CD4-positive, alpha-beta T cell treated with Interleukin-2 at 100 ng/mL for 4 hours (primary cell): ENCODE measurements around the gene TEF.
A peak's percentile ranks its signal among the peaks of the same experiment; 100 is the strongest.

Source experiments
- DNase-seq: peaks from one replicate; pipeline ENCODE4 v3.0.0-alpha.2; 2020; ENCODE audit warnings: low spot score

Gene TEF, protein sequence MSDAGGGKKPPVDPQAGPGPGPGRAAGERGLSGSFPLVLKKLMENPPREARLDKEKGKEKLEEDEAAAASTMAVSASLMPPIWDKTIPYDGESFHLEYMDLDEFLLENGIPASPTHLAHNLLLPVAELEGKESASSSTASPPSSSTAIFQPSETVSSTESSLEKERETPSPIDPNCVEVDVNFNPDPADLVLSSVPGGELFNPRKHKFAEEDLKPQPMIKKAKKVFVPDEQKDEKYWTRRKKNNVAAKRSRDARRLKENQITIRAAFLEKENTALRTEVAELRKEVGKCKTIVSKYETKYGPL

GRCh38 chr22:41381329-41382097 lies at the start of gene TEF:
TSS of gene TEF (plus strand) at chr22:41381942. CDS start at chr22:41382045, 103 bp downstream.
- peak; percentile 99 for DNase-seq

- no peak for DNase-seq
Observed at GRCh38 chr22:41332217-41332939, 49.4 kb upstream of the TEF start.

GRCh38 chr22:41333806-41334205 lies 47.9 kb upstream of the TEF start:
- DNase-seq: no peak

DNA sequence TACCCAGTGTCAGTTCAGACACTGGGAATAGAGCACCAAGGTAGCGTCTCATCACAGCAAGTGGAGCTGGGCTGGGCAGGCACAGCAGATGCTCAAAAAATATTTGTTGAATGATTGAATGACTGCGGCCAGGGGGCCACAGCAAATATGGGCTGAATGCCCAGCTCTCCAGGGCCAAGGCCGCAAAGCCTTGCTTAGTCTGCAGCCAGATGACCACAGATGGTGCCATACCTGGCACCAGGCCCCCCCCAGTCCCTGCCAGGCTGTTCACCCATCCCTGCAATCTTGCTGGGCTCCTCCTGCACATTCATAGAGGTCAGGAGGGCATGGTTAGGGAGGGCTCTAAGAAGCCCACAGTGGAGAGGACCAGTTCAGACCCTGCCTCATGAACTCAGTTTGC lies 47.5 kb upstream of the TEF start:
- no peak for DNase-seq

DNA sequence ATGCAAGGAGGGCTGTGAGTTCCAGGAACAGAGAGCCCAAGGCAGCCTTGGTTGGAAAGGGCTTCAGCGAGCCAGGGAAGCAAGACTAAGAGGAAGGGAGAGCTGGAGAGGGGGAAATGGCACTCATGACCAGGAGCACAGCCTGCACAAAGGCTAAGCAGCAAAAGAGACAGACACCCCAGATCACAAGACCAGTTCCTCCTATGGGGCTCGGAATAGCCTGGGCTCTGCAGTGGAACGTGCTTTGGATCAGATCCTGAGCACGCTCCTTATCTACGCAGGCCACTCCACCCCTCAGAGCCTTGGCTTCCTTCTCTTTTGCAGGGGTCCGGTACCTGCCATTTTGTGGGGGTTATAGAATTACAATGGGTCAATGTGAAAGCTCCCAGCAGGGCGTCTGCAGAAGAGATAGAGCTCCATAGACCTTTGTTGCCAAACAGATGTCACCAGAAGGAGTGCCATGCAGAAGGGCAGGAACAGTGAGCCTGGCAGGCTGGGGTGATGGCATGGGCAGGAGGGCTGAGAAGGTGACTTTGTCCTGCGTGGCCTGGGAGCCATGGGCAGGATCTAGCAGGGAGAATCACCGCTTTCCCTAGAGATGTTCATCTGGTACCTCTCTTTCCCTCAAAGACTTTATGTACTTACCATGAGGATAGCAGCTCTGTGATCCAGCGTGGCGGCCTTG lies 46.6 kb upstream of the TEF start:
- DNase-seq: no peak

DNA sequence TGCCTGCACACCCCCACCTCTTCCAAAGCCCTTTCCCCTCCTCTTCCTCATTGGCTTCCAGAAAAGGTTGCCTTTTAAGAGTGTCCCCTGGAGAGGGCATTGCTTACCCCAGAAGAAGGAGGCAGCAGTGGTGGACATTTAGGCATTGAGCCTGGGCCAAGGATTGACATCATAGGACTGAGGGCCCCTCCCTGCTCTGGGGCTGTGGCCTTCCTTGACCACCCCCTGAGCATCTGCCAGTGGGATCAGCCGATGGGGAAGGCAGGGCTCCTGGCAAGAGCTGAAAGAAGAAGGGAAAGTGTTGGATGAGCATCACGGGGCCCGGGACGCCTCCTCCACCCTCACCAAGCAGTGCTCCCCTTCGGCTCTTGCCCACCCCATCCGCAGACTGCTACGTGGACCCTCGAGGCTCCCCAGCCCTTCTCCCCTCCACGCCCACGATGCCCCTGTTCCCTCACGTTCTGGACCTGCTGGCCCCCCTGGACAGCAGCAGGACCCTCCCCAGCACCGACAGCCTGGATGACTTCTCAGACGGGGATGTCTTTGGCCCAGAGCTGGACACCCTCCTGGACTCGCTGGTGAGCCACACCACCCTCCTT lies 43.0 kb upstream of the TEF start:
- no peak for DNase-seq

GRCh38 chr22:41339823-41340222 lies 41.9 kb upstream of the TEF start:
- no peak for DNase-seq

DNA sequence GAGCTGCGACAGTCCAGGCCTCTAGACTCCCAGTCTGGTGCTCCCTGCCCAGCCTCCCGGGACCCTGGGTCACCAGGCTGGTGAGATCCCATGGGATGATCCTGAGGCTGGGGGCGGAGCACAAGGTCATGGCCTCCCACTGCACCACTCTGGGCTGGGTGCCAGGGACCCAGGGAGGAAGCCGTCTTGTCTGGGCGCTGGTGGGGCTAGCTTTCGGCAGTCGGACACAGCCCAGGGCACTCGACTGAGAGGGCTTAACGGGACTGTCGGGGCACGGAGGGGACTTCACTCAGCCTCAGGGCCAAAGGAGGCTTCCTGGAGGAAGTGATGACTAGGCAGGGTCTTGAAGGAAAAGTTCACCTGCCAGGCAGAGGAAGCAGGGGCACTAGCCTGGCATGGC lies 41.4 kb upstream of the TEF start:
- no peak for DNase-seq

- DNase-seq: no peak
Observed at GRCh38 chr22:41341012-41341411, 40.7 kb upstream of the TEF start.

GRCh38 chr22:41341990-41342389 lies 39.8 kb upstream of the TEF start:
- peak; percentile 3 for DNase-seq

DNA sequence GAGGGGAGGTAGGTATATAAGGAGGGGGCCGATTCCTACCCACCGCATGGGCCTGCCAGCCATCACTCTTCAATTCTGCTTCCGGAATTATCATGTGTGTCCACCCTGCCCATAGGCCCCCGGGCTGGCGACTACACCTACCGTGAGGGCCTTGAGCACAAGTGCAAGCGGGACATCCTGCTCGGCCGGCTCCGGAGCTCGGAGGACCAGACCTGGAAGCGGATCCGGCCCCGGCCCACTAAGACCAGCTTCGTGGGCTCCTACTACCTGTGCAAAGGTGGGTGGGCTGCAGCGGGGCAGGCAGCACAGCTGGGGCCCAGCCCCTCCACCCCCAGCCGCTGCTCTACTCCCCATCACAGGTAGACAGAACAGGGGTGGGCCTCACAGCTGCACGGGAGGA lies 38.4 kb upstream of the TEF start:
- no peak for DNase-seq

DNA sequence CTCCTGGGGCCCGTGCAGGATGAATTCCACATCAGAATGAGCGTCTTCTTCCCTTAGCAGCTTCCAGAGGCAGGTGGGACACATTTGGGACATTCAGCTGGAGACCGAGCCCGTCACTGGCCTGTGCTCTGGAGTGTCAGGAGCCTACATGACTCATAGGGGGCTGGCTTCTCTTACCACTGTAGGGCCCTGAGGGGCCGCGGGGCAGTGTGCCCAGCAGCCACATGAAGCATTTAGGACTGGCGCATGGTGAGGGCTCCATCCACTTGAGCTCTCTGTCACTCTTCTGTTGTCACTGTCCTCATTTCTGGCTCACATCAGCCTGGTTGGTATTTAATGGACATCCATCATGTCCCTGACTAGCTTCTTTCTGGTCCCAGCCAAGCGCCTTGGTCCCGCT lies 38.0 kb upstream of the TEF start:
- no peak for DNase-seq

DNA sequence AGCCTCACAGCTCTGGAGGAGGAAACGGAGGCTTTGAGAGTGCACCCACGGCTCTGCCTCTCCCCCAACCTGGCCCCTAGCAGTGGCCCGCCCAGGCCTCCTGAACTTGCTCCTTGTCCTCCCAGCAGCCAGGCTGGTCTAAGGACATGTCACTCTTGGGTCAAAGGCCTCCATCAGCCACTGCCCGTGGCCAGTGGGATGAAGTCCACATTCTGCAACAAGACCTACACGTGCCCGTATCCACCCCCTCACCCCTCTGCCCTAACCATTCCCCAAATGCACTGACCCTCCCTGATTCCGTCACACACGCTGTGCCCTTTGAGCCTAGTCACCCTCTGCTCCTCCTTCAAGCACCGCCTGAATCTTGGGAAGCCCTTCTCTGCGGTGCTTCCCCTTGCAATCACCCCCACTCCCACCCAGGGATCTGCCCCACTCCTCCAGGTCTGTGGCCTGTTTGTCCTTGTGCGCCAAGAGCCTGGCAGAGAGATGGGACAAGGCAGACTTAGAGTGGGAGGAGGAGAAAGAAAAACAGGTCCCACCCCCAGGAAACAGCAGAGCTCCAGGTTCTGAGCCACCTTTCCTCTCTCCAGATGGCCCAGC lies 37.5 kb upstream of the TEF start:
- DNase-seq: no peak

GRCh38 chr22:41345807-41346335 lies 35.9 kb upstream of the TEF start:
- DNase-seq: no peak

DNA sequence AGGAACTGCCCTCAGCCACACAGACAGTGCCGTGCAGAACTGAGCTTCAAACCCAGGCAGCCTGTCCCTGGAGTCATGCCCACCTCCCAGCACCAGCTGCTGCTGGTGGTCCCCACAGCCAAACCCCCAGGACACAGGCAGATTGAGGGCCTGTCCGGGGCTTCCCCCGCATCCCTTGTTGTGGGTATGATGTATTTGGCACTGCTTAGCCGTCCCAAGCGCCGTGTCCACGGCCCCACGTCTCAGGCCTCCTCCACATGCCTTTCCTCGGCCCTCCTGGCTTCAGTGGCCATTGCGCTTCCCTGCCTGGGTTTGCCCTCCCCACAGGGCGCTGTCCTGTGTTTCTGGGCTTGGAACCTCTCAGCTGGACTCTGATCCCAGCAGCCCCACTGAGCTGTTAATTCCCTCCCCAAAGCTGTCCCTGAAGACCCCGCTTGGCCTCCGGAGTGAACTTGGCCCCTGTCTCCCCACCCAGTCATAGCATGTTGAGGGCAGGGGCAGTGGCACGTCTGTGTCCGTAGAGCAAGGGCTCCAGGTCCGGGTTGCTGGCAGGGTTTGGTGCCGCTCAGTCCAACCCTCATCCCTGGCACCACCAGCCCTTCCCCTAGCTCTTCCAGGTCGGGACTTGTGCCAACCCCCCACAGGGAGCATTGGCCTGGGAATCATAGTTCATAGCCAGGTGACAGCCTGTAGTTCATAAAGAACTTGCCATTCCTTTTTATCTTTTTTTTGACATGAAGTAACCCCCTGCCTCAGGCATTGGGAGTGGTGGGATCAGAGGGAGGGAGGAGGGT lies 34.5 kb upstream of the TEF start:
- DNase-seq: no peak

DNA sequence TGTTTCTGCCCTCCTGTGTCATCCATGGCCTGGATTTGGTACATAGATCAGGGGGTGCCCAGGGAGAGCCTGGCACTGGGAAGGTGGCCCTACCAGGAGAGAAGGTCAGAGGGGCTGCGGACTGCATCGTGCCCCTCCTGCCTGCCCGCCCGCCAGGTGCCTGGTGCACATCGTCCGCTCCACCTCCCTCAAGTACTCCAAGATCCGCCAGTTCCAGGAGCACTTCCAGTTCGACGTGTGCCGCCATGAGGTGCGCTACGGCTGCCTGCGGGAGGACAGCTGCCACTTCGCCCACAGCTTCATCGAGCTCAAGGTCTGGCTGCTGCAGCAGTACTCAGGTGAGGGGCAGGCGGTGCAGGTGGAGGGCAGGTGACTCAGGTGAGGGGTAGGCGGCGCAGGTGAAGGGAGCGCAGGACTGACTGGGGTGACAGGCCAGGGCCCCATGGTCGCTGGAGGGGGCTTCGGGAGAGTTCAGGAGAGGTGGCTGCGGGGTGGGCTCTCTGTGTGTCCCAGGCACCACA lies 32.7 kb upstream of the TEF start:
- DNase-seq: no peak

GRCh38 chr22:41350087-41350486 lies 31.7 kb upstream of the TEF start:
- DNase-seq: no peak

- DNase-seq: no peak
Observed at GRCh38 chr22:41351011-41351410, 30.7 kb upstream of the TEF start.

DNA sequence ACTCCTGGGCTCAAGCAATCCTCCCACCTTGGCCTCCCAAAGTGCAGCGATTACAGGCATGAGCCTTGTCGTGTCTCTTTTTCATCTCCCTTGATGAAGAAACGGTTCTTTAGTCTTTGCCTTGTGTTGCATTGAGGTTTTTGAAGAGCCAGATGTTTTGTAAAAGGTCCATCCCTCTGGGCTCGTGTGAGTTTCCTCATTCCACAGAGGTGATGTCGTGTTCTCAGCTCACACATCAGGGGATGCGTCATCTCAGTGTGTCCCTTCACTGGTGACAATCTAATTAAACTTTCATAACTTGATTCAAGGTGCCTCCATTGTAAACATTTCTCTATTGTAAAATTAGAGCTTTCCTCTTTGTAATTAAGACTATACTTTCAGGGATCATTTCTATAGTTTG lies 29.7 kb upstream of the TEF start:
- no peak for DNase-seq

- no peak for DNase-seq
Observed at GRCh38 chr22:41353862-41354575, 27.7 kb upstream of the TEF start.
